Measurements from ENCODE around the gene REV1. TPM values are rescaled to one million over a fixed set of nuclear protein-coding genes. Genes with fewer than 3 reads are reported as not detected.
A peak's percentile ranks its signal among the peaks of the same experiment; 100 is the strongest.

Gene REV1
- total and polyA plus RNA-seq, 9 of the 15 experiments (the other 6 are each of a cell fraction or from before 2014, with no cell fraction given): 12.8 to 54.4 (median 29.6) TPM

- TF ChIP-seq AFF4 (CRISPR knock-in tag; IDR thresholded peaks at IDR 0.05): peak; percentile 67; the same call in 1 of the 2 replicates
- TF ChIP-seq TGIF2 (CRISPR knock-in tag; IDR thresholded peaks at IDR 0.05): no peak; the same call in 1 of the 2 replicates
- no peak for TF ChIP-seq SRSF9 (IDR thresholded peaks at IDR 0.05; ENCODE audit: borderline replicate concordance, low read depth, low read length)
- TF ChIP-seq ZNF212 (CRISPR knock-in tag; IDR thresholded peaks at IDR 0.05): no peak
- TF ChIP-seq, protein P1, sequence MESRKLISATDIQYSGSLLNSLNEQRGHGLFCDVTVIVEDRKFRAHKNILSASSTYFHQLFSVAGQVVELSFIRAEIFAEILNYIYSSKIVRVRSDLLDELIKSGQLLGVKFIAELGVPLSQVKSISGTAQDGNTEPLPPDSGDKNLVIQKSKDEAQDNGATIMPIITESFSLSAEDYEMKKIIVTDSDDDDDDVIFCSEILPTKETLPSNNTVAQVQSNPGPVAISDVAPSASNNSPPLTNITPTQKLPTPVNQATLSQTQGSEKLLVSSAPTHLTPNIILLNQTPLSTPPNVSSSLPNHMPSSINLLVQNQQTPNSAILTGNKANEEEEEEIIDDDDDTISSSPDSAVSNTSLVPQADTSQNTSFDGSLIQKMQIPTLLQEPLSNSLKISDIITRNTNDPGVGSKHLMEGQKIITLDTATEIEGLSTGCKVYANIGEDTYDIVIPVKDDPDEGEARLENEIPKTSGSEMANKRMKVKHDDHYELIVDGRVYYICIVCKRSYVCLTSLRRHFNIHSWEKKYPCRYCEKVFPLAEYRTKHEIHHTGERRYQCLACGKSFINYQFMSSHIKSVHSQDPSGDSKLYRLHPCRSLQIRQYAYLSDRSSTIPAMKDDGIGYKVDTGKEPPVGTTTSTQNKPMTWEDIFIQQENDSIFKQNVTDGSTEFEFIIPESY (CRISPR knock-in tag; IDR thresholded peaks at IDR 0.05): peak; percentile 77
- TF ChIP-seq DNMT1 (IDR thresholded peaks at IDR 0.05): no peak
- no peak for TF ChIP-seq ZNF830 (CRISPR knock-in tag; IDR thresholded peaks at IDR 0.05)
- TF ChIP-seq CBFA2T3 (IDR thresholded peaks at IDR 0.05): no peak
- TF ChIP-seq ARHGAP35 (IDR thresholded peaks at IDR 0.05; ENCODE audit: partially characterized antibody): no peak
- no peak for TF ChIP-seq MLLT1 (IDR thresholded peaks at IDR 0.05)
- peak; percentile 79 for TF ChIP-seq POLR2G (IDR thresholded peaks at IDR 0.05; ENCODE audit: low read depth, low read length)
- no peak for TF ChIP-seq ZNF696 (CRISPR knock-in tag; conservative IDR thresholded peaks at IDR 0.05)
- peak; percentile 26; the same call in 1 of the 2 replicates for TF ChIP-seq CREB3L1 (IDR thresholded peaks at IDR 0.05; ENCODE audit: borderline replicate concordance, low read depth)
- TF ChIP-seq TAF1 (IDR thresholded peaks at IDR 0.05; ENCODE audit: control insufficient read depth, extremely low read depth, insufficient read depth, low read length, severe bottlenecking): peak; percentile 40
- TF ChIP-seq TCF7 (IDR thresholded peaks at IDR 0.05; ENCODE audit: borderline replicate concordance): 0 out of 2 replicates have a peak, but pooled peaks have one; percentile 28
- no peak for TF ChIP-seq ZNF146 (CRISPR knock-in tag; IDR thresholded peaks at IDR 0.05; ENCODE audit: unreplicated experiment)
- 0 out of 2 replicates have a peak, but pooled peaks have one; percentile 36 for TF ChIP-seq ERF (CRISPR knock-in tag; IDR thresholded peaks at IDR 0.05)
Measured at GRCh38 chr2:99489761-99490622, at the start of gene REV1 (continued).
